Adrenal gland (tissue), 12 donors: ENCODE measurements around the gene AKIRIN2. TPM values are rescaled to one million over a fixed set of nuclear protein-coding genes. Genes with fewer than 3 reads are reported as not detected.
"Not testable (repeated sequence)": the region's sequence is repeated elsewhere in the genome, so short reads cannot be mapped to it uniquely, and the experiment has no call there.

Experiments used
- DNase-seq, 7 donors: peaks; one replicate each; pipeline ENCODE4 v3.0.0-alpha.2; 2019 to 2020
- H3K27ac ChIP-seq, 5 donors: fragments of 200-600 bp; sonication (generic) in 4 of 5; 1 replicate in 3 of 5; 2 replicates in 2 of 5; pipeline versions ENCODE4 v1.5.1 to v1.8.0; 2016 to 2020; ENCODE audit warnings: mild to moderate bottlenecking in 1 of 5
- H3K27me3 ChIP-seq: fragments of 200-600 bp; 2 replicates; pipeline ENCODE4 v1.8.0; 2021
- H3K36me3 ChIP-seq, 2 donors: fragments of 200-600 bp; replicated peaks in 1 of 2; 1 replicate in 1 of 2; 2 replicates in 1 of 2; pipeline versions ENCODE4 v1.5.1 to v1.8.0; 2018 to 2022
- H3K4me1 ChIP-seq, 2 donors: fragments of 200-600 bp; replicated peaks in 1 of 2; 1 replicate in 1 of 2; 2 replicates in 1 of 2; pipeline versions ENCODE4 v1.5.1 to v1.8.0; 2018 to 2021
- H3K4me3 ChIP-seq, 4 donors: fragments of 200-600 bp; sonication (generic) in 3 of 4; one replicate each; pipeline ENCODE4 v1.5.1; 2016 to 2018
- H3K9me3 ChIP-seq, 3 donors: fragments of 200-600 bp; sonication (generic) in 1 of 3; replicated peaks in 1 of 3; 1 replicate in 2 of 3; 2 replicates in 1 of 3; pipeline versions ENCODE4 v1.5.1 to v1.8.0; 2016 to 2021
- POLR2A ChIP-seq, 2 donors: fragments of 450-650 bp; IDR thresholded peaks; one replicate each; pipeline ENCODE4 v1.6.1; 2017; ENCODE audit warnings: antibody characterized with exemption in 2 of 2, mild to moderate bottlenecking in 2 of 2, moderate library complexity in 1 of 2
- WGBS, 4 donors: extraction: QIAGEN DNeasy Blood & Tissue Kit in 2 of 4; methylation state at CpG; one replicate each; pipeline versions ENCODE4 v1.1.5 to v1.1.7; 2013 to 2017; 5-methylcytosine and 5-hydroxymethylcytosine counted together
- intact Hi-C, 2 donors: fragments of 100-400 bp; cut with DNase I; formaldehyde crosslinking; loops; one replicate each; pipeline versions ENCODE4 v1.14.1 to v1.15.0; 2022 to 2023
- polyA plus RNA-seq, 3 donors: library from polyadenylated mRNA; stranded (reverse); fragments of 200-250 nt in 2 of 3; fragments of 350-450 nt in 1 of 3; fragmentation: Illumina TruSeq in 1 of 3; extraction: RNeasy Lipid Tissue Mini Kit (QIAGEN cat#74804) in 1 of 3; gene quantifications; one replicate each; pipeline ENCODE4 v1.2.3, GENCODE V29; 2013 to 2014
- total RNA-seq, 9 donors: library from RNA; depleted of rRNA in 4 of 9; stranded (reverse); fragments of >200 nt in 4 of 9; fragments of 120-200 nt in 1 of 9; fragmentation: NEBNext Ultra II Directional in 1 of 9; extraction: Animal tissue kit (Norgen Biotek cat#: 25700) in 1 of 9; gene quantifications; one replicate each; pipeline versions ENCODE4 v1.1.0 to v1.2.4, GENCODE V29; 2013 to 2023
- TF ChIP-seq, protein P1 (sequence below), 6 experiments: fragments of 450-650 bp in 4 of 6; fragments of 200-600 bp in 2 of 6; sonication (generic) in 1 of 6; IDR thresholded peaks; 1 replicate in 5 of 6; 2 replicates in 1 of 6; pipeline versions ENCODE4 v1.5.1 to v1.8.0; 2016 to 2021; ENCODE audit warnings: antibody characterized with exemption in 6 of 6, mild to moderate bottlenecking in 2 of 6, moderate library complexity in 1 of 6
- donor health status: healthy with polysubstance abuse.
- donor health status: Bipolar disorder and iron deficiency.
- donor health status: DM: yes; HTN: yes; CAD: no.
- donor health status: DM: no; HTN: no; CAD: no.
- donor health status: DM: no; HTN: no; CAD: no.
- donor health status: DM: yes; HTN: yes; CAD: no.

The AKIRIN2 gene
- total and polyA plus RNA-seq, 12 donors = 20.6 to 70.2 (median 53.2) TPM

DNA sequence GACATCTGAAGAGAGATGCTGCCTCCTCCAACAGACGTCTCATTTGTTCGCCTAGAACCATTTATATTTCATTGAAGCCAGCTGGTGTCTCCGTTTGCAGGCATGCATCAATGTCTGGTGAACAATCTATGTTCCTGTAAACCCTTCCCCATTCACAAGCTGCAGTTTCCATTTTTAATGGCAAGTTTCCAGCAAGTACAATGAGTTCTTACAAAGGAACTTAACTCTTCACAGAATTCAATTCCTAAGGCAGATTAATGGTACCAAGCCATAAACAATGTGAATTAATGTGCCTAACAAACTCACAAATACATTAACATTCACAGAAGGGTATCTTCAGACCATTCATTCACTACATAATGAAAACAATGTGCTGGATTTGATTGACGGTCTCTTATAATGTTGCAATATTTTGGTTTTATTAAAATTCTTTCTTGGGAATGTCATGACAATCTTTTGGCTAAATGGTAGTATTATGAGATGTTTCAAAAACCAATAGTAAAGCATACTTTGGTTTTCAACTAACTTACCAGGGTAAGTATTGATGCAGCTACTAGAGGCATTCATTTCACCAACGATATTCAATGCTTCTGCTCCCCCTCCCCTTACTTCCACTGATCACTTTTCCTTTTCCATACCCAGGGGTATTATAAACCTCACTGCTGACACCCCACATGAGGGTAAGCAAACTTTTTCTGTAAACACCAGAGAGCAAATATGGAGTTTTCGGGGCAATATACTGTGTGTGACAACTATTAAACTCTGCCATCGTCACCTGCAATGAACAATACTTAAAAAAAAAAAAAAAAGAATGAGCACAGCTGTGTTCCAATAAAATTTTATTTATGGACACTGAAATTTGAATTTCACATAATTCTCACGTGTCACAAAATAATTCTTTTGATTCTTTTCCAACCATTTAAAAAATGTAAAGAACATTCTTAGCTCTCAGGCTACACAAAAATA lies 4.2 kb downstream of the AKIRIN2 start:
- Histone ChIP-seq H3K36me3 (no peaks in the 10 kb centered on the region), H3K27ac (peak overlapping the region in 4 of 5 donors; percentile 10 to 99 (median 46)), H3K4me1 (peaks cover 45 to 66% of the 10 kb centered on the region in 2 donors), H3K27me3 (no peaks in the 10 kb centered on the region), H3K4me3 (peak overlapping the region in 2 of 4 donors; percentile 26 to 83), H3K9me3 (no peaks in the 10 kb centered on the region)
- intact Hi-C loops = no loop called here
- DNase-seq = no peak
- TF ChIP-seq POLR2A (IDR thresholded peaks at IDR 0.05) = no peak
- TF ChIP-seq, protein P1, sequence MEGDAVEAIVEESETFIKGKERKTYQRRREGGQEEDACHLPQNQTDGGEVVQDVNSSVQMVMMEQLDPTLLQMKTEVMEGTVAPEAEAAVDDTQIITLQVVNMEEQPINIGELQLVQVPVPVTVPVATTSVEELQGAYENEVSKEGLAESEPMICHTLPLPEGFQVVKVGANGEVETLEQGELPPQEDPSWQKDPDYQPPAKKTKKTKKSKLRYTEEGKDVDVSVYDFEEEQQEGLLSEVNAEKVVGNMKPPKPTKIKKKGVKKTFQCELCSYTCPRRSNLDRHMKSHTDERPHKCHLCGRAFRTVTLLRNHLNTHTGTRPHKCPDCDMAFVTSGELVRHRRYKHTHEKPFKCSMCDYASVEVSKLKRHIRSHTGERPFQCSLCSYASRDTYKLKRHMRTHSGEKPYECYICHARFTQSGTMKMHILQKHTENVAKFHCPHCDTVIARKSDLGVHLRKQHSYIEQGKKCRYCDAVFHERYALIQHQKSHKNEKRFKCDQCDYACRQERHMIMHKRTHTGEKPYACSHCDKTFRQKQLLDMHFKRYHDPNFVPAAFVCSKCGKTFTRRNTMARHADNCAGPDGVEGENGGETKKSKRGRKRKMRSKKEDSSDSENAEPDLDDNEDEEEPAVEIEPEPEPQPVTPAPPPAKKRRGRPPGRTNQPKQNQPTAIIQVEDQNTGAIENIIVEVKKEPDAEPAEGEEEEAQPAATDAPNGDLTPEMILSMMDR (IDR thresholded peaks at IDR 0.05) = no peak
- WGBS, 4 donors = 27 to 38% (median 32%) methylated on average over 8 of the region's 8 CpGs

DNA sequence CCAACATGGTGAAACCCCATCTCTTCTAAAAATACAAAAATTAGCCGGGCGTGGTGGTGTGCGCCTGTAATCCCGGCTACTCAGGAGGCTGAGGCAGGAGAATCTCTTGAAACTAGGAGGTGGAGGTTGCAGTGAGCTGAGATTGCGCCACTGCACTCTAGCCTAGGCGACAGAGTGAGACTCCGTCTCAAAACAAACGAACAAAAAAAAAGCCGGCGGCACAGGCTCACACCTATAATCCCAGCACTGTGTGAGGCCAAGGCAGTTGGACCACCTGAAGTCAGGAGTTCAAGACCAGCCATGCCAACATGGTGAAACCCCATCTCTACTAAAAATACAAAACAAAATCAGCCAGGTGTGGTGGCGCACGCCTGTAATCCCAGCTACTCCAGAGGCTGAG lies 5.2 kb downstream of the AKIRIN2 start:
- H3K27me3 ChIP-seq, H3K36me3 ChIP-seq, H3K4me3 ChIP-seq, H3K9me3 ChIP-seq, DNase-seq, H3K27ac ChIP-seq, intact Hi-C loops: not testable (repeated sequence)
- WGBS, 4 donors = 88 to 94% (median 92%) methylated on average over 12 of the region's 12 CpGs
- H3K4me1 ChIP-seq = peaks cover 47 to 74% of the 10 kb centered on the region in 2 donors

DNA sequence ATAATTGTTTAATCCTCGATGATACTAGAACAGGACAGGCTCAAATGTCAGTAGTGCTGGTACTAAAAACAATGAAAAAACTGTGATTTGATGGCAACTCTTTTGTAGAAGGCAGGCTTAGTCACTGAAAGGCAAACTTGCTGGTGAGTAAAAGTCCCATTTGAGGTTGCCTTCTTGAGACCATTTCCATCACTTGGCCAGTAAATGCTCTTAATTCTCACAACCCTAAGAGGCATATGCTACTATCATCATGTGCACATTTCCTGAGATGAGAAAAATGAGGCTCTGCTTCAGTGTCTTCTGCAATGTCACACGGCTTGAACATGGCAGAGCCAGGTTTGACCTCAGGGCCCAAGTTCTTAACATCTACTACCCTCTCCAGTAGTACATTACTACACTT lies 9.9 kb downstream of the AKIRIN2 start:
- intact Hi-C loops = no loop called here
- no peak for DNase-seq
- H3K4me3 ChIP-seq = no peak overlapping the region
- no peak for TF ChIP-seq POLR2A (IDR thresholded peaks at IDR 0.05)
- TF ChIP-seq, protein P1 (IDR thresholded peaks at IDR 0.05) = no peak
- peaks cover 37 to 93% of the 10 kb centered on the region in 2 donors for H3K4me1 ChIP-seq
- peak overlapping the region in 2 of 5 donors; percentile 4 to 52 for H3K27ac ChIP-seq
- WGBS, 4 donors = 64 to 76% (median 68%) methylated on average over 2 of the region's 2 CpGs
- no peaks in the 10 kb centered on the region for H3K27me3 ChIP-seq
- no peaks in the 10 kb centered on the region for H3K9me3 ChIP-seq
- no peaks in the 10 kb centered on the region for H3K36me3 ChIP-seq

DNA sequence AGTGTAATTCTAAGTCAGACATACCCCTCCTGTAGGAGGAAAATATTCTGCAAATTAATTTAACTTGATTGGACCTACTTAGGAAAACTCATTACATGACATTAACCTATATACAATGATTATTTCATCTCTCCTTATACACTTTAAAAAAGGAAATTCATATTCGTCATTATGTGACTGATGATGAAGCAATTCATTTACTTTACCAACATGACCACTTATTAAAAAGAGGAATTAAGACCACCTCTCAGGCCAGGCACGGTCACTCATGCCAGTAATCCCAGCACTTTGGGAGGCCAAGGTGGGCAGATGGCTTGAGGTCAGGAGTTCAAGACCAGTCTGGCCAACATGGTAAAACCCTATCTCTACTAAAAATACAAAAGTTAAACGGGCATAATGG lies 11.6 kb downstream of the AKIRIN2 start:
- DNase-seq = no peak
- intact Hi-C loops = no loop called here
- WGBS, 4 donors = 59 to 84% (median 75%) methylated on average over 3 of the region's 3 CpGs
- H3K9me3 ChIP-seq = no peaks in the 10 kb centered on the region
- H3K27me3 ChIP-seq = no peaks in the 10 kb centered on the region
- TF ChIP-seq, protein P1 (IDR thresholded peaks at IDR 0.05) = no peak
- no peak for TF ChIP-seq POLR2A (IDR thresholded peaks at IDR 0.05)
- H3K36me3 ChIP-seq = no peaks in the 10 kb centered on the region
- peaks cover 40 to 93% of the 10 kb centered on the region in 2 donors for H3K4me1 ChIP-seq
- no peak overlapping the region for H3K4me3 ChIP-seq
- H3K27ac ChIP-seq = peak overlapping the region in 1 of 5 donors; percentile 10

DNA sequence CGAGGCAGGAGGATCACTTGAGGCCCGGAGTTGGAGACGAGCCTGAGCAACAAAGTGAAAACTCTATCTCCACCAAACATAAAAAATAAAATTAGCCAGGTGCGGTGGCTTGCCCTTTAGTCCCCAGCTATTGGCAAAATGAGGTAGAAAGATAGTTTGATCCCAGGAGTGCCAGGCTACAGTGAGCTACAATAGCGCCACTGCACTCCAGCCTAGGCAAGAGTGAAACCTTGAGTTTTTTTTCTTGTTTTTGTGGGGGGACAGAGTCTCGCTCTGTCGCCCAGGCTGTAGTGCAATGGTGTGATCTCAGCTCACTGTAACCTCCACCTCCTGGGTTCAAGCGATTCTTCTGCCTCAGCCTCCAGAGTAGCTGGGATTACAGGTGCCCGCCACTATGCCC lies 14.1 kb downstream of the AKIRIN2 start:
- H3K27ac ChIP-seq, H3K27me3 ChIP-seq, H3K9me3 ChIP-seq, H3K36me3 ChIP-seq, intact Hi-C loops, H3K4me3 ChIP-seq, DNase-seq: not testable (repeated sequence)
- peaks cover 24 to 88% of the 10 kb centered on the region in 2 donors for H3K4me1 ChIP-seq
- WGBS, 4 donors = 91 to 97% (median 91%) methylated on average over 9 of the region's 9 CpGs
